ENCODE results near the gene NXN.

DNA sequence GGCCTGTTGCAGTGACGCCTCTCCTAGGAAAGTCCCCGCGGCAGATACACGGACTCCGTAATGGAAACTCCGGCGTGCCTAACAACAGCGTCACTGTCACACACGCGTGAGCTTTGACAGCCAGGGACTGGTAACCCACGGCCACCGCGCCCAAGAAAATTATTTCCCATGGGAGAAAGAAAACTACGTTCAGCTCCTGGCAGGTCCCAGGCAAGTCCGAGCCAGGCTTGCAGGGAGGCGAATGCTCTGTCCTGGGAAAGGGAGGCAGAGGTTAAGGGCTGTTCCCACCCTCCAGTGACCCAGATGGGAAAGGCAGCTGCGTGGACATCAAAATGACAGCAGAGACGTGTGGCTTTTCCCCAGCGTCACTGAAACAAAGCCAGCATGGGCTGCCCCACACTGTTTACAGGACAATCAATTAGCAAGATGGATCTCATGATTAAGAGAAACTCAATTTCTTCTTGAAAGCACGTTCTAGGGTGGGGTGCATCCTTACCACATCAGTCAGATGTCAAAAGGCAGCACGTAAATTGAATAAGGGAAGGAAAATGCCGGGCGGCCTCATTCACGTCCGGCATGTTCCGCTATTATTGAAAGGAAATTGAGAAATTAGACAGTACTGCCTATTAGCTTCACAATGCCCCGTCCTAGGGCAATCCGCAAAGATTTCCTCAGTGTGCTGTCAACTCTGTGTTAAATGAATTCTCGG is 82.5 kb downstream of the NXN start:
- no peak for TF ChIP-seq CTCF (IDR thresholded peaks at IDR 0.05)
- no peak for TF ChIP-seq EZH2 (IDR thresholded peaks at IDR 0.05; ENCODE audit: borderline replicate concordance, insufficient read depth, low read depth, low read length, poor library complexity, severe bottlenecking)

Measured in B cell (primary cell).